GM23338 (cell line): ENCODE data around the gene TBCD. TPM values are rescaled to one million over a fixed set of nuclear protein-coding genes. Genes with fewer than 3 reads are reported as not detected.

ENCODE experiments used
- ATAC-seq: fragments of 200-7000 bp; cut with Tn5 transposase; 3 replicates; pipeline ENCODE4 v1.9.1; 2020
- DNase-seq: peaks from one replicate; pipeline ENCODE4 v3.0.0-alpha.2; 2015; ENCODE audit warnings: low spot score
- H2AFZ ChIP-seq: fragments of 200-600 bp; sonication (generic); 2 replicates; pipeline ENCODE4 v1.8.0; 2016; ENCODE audit warnings: antibody characterized with exemption, mild to moderate bottlenecking, moderate library complexity
- H3F3A ChIP-seq: fragments of 200-600 bp; sonication (generic); replicated peaks from 2 replicates; pipeline ENCODE4 v1.8.0; 2017; ENCODE audit warnings: antibody characterized with exemption, mixed run types, low read depth
- H3K27ac ChIP-seq: fragments of 200-600 bp; sonication (generic); 2 replicates; pipeline ENCODE4 v1.6.1; 2016; ENCODE audit warnings: low read depth
- H3K27me3 ChIP-seq: fragments of 200-600 bp; sonication (generic); 2 replicates; pipeline ENCODE4 v1.8.0; 2016; ENCODE audit warnings: mild to moderate bottlenecking, mixed run types, moderate library complexity; ENCODE audit not compliant: insufficient read depth
- H3K36me3 ChIP-seq: fragments of 200-600 bp; sonication (generic); 2 replicates; pipeline ENCODE4 v1.8.0; 2016; ENCODE audit warnings: mild to moderate bottlenecking; ENCODE audit not compliant: insufficient read depth
- H3K4me1 ChIP-seq: fragments of 200-600 bp; sonication (generic); 2 replicates; pipeline ENCODE4 v1.8.0; 2016; ENCODE audit warnings: mild to moderate bottlenecking, moderate library complexity; ENCODE audit not compliant: insufficient read depth
- H3K4me2 ChIP-seq: fragments of 200-600 bp; sonication (generic); 2 replicates; pipeline ENCODE4 v1.7.1; 2017; ENCODE audit warnings: mixed run types
- H3K4me3 ChIP-seq: fragments of 200-600 bp; sonication (generic); 2 replicates; pipeline ENCODE4 v1.6.1; 2016; ENCODE audit warnings: mixed run types
- H3K79me2 ChIP-seq: fragments of 200-600 bp; sonication (generic); replicated peaks from 2 replicates; pipeline ENCODE4 v1.8.0; 2017; ENCODE audit warnings: mild to moderate bottlenecking; ENCODE audit not compliant: insufficient read depth
- H3K9me2 ChIP-seq: fragments of 200-600 bp; sonication (generic); 2 replicates; pipeline ENCODE4 v1.8.0; 2017; ENCODE audit not compliant: insufficient read depth
- H4K20me1 ChIP-seq: fragments of 200-600 bp; sonication (generic); replicated peaks from 2 replicates; pipeline ENCODE4 v1.8.0; 2017; ENCODE audit warnings: mild to moderate bottlenecking; ENCODE audit not compliant: insufficient read depth
- H3K27ac Mint-ChIP-seq: 2 replicates; pipeline ENCODE4 v1.8.0; 2020; ENCODE audit warnings: inconsistent platforms, mild to moderate bottlenecking, moderate library complexity, mixed read lengths
- H3K27me3 Mint-ChIP-seq: 3 replicates; pipeline ENCODE4 v1.8.0; 2022; ENCODE audit warnings: low read depth, mild to moderate bottlenecking, moderate library complexity, mixed read lengths, inconsistent platforms; ENCODE audit not compliant: insufficient read depth, poor library complexity
- H3K36me3 Mint-ChIP-seq: 3 replicates; pipeline ENCODE4 v1.8.0; 2021; ENCODE audit warnings: low read depth, mild to moderate bottlenecking, inconsistent platforms, moderate library complexity, mixed read lengths
- H3K4me1 Mint-ChIP-seq: 3 replicates; pipeline ENCODE4 v1.8.0; 2020; ENCODE audit warnings: mild to moderate bottlenecking, inconsistent platforms, mixed read lengths
- H3K4me3 Mint-ChIP-seq: 3 replicates; pipeline ENCODE4 v1.8.0; 2021; ENCODE audit warnings: moderate library complexity, mild to moderate bottlenecking, inconsistent platforms, mixed read lengths
- H3K9me3 Mint-ChIP-seq: 3 replicates; pipeline ENCODE4 v1.8.0; 2020; ENCODE audit warnings: moderate library complexity, mild to moderate bottlenecking, inconsistent platforms, mixed read lengths
- CREB1 ChIP-seq: fragments of 250-450 bp; sonication (Bioruptor Pico); IDR thresholded peaks from 2 replicates; pipeline ENCODE4 v1.5.0; 2020; ENCODE audit warnings: low read depth, mild to moderate bottlenecking, moderate library complexity
- CTCF ChIP-seq, 2 experiments: fragments of 200-600 bp in 1 of 2; sonication (generic) in 1 of 2; conservative IDR thresholded peaks; 2 replicates each; pipeline versions ENCODE4 v1.5.1 to v1.6.1; 2016 to 2017; ENCODE audit warnings: antibody characterized with exemption in 2 of 2, low read depth in 2 of 2, mild to moderate bottlenecking in 2 of 2, moderate library complexity in 1 of 2
- EZH2 ChIP-seq: fragments of 200-600 bp; sonication (generic); IDR thresholded peaks from one replicate; pipeline ENCODE4 v1.8.0; 2017; ENCODE audit warnings: antibody characterized with exemption, mild to moderate bottlenecking, low read depth; ENCODE audit not compliant: unreplicated experiment
- EZH2phosphoT487 ChIP-seq: fragments of 200-600 bp; sonication (generic); IDR thresholded peaks from one replicate; pipeline ENCODE4 v1.8.1; 2018; ENCODE audit warnings: antibody characterized with exemption; ENCODE audit not compliant: unreplicated experiment
- JUNB ChIP-seq: IDR thresholded peaks from one replicate; pipeline ENCODE4 v1.6.1; 2016; ENCODE audit warnings: antibody characterized with exemption; ENCODE audit not compliant: unreplicated experiment
- NANOG ChIP-seq: IDR thresholded peaks from 2 replicates; pipeline ENCODE4 v1.6.1; 2016; ENCODE audit warnings: antibody characterized with exemption, borderline replicate concordance
- POLR2AphosphoS5 ChIP-seq: IDR thresholded peaks from 2 replicates; pipeline ENCODE4 v1.6.1; 2016; ENCODE audit warnings: antibody characterized with exemption, low read depth
- REST ChIP-seq: IDR thresholded peaks from one replicate; pipeline ENCODE4 v1.6.1; 2018; ENCODE audit warnings: antibody characterized with exemption; ENCODE audit not compliant: unreplicated experiment
- STAT1 ChIP-seq: IDR thresholded peaks from one replicate; pipeline ENCODE4 v1.6.1; 2016; ENCODE audit warnings: antibody characterized with exemption; ENCODE audit not compliant: unreplicated experiment
- ZNF114 ChIP-seq: fragments of 250-450 bp; sonication (Bioruptor Pico); IDR thresholded peaks from 2 replicates; pipeline ENCODE4 v1.5.0; 2020; ENCODE audit warnings: mild to moderate bottlenecking, moderate library complexity
- ZNF331 ChIP-seq: fragments of 250-450 bp; sonication (Bioruptor Pico); IDR thresholded peaks from 2 replicates; pipeline ENCODE4 v1.5.0; 2020; ENCODE audit warnings: low read depth, mild to moderate bottlenecking, moderate library complexity
- ZNF462 ChIP-seq: fragments of 250-450 bp; sonication (Bioruptor Pico); IDR thresholded peaks from 2 replicates; pipeline ENCODE4 v1.5.0; 2020; ENCODE audit warnings: mild to moderate bottlenecking, moderate library complexity
- polyA plus RNA-seq: library from polyadenylated mRNA; unstranded; fragments of >200 nt; fragmentation: Nextera tagmentation; extraction: Ambion mirVana; gene quantifications from 2 replicates; pipeline ENCODE4 v1.2.1, GENCODE V29; 2016
- total RNA-seq: library from RNA; depleted of rRNA; stranded (reverse); fragments of >200 nt; shearing (Covaris generic); gene quantifications from 2 replicates; pipeline ENCODE4 v1.2.3, GENCODE V29; 2014
- TF ChIP-seq, protein P1 (sequence below): IDR thresholded peaks from 2 replicates; pipeline ENCODE4 v1.6.1; 2016; ENCODE audit warnings: antibody characterized with exemption

TBCD gene
- total and polyA plus RNA-seq, 2 experiments from 2014 or later: 75.0 to 116 TPM

DNA sequence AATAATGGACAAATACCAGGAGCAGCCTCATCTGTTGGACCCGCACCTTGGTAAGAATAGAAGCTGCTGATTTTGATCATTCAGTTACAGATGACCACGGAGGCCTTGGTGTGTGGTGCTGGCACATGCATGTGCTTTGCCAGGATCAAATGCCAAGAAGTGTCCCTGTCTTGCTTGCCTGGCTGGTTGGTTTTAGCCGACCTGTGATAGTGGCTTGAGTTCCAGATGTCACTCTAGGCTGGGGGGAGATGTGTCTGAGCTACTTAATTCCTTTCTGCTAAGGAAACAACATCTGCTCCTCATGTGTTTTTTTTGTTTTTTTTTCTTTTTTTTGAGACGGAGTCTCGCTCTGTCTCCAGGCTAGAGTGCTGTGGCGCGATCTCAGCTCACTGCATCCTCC, 4.3 kb downstream of the TBCD start:
- DNase-seq (no peak), ATAC-seq (no peak)
- Histone ChIP-seq H2AFZ (no peak overlapping the region), H3F3A (0 out of 2 replicates have a peak, but pooled peaks cover 3% of the 10 kb centered on the region), H3K27ac (peak overlapping the region; percentile 56; the same call in 1 of the 2 replicates), H3K4me3 (no peak overlapping the region), H4K20me1 (peaks cover 12% of the 10 kb centered on the region; the same call in 1 of the 2 replicates), H3K36me3 (no peaks in the 10 kb centered on the region), H3K9me2 (no peaks in the 10 kb centered on the region), H3K79me2 (peaks cover 74% of the 10 kb centered on the region), H3K4me2 (peak overlapping the region; percentile 36), H3K4me1 (peaks cover 24% of the 10 kb centered on the region), H3K27me3 (no peaks in the 10 kb centered on the region)
- Mint-ChIP-seq H3K27ac (no peak overlapping the region; the same call in 1 of the 2 replicates), H3K9me3 (peaks cover 3% of the 10 kb centered on the region; the same call in 2 of the 3 replicates), H3K4me3 (no peak overlapping the region), H3K27me3 (peaks cover 13% of the 10 kb centered on the region), H3K36me3 (peaks cover 34% of the 10 kb centered on the region), H3K4me1 (peaks cover 38% of the 10 kb centered on the region)
- TF ChIP-seq EZH2 (no peak), ZNF114 (CRISPR knock-in tag) (no peak), ZNF331 (CRISPR knock-in tag) (no peak), JUNB (no peak), ZNF462 (CRISPR knock-in tag) (no peak), EZH2phosphoT487 (no peak), STAT1 (no peak), CREB1 (CRISPR knock-in tag) (no peak), NANOG (no peak), CTCF (conservative IDR thresholded peaks at IDR 0.05; ENCODE audit: low read depth in 2 of 2) (no peak), POLR2AphosphoS5 (no peak), REST (no peak)
- TF ChIP-seq, protein P1, sequence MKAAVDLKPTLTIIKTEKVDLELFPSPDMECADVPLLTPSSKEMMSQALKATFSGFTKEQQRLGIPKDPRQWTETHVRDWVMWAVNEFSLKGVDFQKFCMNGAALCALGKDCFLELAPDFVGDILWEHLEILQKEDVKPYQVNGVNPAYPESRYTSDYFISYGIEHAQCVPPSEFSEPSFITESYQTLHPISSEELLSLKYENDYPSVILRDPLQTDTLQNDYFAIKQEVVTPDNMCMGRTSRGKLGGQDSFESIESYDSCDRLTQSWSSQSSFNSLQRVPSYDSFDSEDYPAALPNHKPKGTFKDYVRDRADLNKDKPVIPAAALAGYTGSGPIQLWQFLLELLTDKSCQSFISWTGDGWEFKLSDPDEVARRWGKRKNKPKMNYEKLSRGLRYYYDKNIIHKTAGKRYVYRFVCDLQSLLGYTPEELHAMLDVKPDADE: no peak
